HPDE6-E6E7 (cell line): Measurements from ENCODE around the gene PDK2.

Experiments
- DNase-seq: peaks from one replicate; pipeline ENCODE4 v3.0.0; 2011; ENCODE audit warnings: missing footprints; ENCODE audit errors: extremely low spot score

PDK2 gene

DNA sequence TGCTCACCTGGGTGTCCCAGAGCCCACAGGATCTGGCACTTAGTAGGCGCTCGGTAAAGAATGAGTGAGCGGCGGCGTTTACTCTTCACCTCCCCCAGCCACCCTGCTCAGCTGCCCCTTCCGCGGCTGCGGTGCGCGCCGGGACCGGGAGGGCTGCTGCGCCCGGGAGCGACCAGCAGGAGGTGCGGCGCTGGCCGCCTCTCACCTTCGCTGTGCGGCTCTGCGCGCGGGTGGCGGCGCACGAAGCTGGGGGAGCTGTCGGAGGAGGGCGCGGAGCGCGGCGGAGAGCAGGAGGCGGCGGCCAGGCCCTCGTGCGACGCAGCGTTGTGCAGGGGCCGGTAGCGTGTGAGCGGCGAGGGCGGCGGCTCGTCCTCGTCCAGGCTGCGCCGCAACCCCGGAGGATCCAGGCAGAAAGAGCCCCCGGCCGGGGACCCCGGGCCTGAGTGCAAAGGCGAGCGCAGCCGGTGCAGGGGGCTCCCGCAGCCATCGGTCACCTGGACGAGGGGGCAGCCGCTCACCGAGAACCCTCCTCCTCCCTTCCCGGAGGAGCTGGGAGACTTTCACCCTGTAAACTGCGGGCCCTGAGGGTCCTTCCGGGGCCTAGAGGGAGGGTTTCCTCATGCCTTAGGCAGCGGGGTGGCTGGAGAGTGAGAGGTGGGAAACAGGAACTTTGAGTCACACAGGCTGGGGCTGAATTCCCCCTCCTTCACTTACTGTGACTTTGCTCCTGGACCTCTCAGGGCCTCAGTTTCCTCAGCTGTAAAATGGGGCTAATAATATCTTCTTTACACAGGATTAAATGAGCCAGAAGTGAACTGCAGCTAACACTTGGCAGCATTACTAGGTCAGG, 22.3 kb downstream of the PDK2 start:
- peak; percentile 66 for DNase-seq

DNA sequence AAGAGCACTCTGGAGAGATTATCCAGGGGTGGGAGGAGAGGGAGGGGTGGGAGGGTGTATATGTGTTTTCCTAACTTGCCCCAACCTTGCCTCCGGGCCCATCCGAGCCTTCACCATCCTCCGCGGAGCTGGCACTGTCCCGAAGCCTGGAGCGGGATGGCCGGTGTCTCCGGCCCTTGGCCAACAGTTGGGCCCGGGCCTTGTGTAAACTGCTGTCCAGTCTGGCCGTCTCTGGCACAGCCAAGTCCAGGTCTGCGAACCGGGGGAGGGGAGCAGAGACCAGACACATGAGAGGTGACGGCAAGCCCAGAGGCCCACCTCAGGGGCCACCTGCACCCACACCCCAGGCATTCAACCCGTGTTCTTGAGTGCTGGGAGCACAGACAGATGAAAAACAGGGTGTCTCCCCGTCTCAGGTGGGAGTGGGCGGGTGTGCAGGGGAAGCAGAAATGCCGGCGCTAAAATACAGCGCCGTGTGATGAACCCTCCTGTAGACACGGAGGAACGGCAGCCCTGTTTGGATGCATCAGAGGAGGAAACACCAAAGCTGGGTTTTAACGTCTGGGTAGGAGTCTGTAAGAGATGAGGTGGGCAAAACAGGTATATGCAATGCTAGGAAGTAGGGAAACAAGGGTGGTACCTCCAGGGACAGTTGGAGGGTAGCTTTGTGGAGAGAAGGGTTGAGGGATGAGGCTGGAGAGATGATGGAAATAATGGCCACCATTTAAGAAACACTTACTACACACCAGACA, 23.1 kb downstream of the PDK2 start:
- DNase-seq = no peak

DNA sequence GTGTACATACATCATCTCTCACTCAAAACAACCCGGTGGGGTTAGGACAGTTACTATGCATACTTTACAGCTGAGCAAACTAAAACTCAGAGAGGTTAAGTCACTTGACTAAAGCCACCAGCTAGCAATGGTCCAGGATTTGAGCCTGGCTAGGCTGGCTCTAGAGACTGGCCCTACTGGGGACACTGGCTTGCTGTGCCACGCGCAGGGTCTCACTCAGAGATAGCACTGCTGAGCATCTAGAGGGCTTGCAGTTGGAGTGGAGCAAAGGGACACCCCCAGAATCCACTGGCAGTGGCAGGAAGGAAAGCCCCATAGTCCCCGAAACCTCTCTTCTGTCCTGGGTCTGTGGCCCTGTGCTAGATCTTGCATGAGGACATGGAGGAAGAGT, 23.7 kb downstream of the PDK2 start:
- no peak for DNase-seq

DNA sequence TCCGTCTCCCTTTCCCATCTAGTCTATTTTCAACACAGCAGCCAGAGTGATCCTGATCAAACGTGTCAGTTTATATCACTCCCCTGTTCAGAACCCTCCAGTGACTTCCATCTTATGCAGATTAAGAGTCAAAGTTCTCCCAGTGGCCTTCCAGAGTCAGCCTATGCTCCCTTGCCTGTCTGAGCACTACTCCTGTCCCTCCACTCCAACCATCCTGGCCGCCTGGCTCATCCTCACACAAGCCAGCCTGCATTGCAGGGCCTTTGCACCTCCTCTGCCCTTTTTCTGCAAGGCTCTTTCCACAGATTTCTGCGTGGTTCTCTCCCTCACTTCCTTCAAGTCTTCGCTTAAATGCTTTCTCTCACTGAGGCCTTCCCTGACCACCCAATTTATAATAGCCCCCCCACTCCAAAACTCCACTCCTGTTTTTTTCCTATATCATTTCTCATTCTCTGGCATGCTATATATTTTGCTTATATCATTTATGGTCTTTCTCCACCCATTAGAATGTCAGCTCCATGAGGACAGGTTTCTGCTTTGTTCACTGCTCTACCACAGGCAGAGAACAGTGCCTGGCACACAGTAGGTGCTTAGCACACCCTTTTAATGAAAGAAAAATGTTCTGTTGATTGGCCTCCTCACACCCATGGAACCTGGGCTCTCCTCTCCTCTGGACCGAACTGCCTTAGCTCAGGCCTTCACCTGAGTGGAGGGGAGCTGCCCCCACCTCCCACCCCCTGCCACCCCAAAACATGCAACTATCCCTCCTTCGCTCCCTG, 25.5 kb downstream of the PDK2 start:
- no peak for DNase-seq

DNA sequence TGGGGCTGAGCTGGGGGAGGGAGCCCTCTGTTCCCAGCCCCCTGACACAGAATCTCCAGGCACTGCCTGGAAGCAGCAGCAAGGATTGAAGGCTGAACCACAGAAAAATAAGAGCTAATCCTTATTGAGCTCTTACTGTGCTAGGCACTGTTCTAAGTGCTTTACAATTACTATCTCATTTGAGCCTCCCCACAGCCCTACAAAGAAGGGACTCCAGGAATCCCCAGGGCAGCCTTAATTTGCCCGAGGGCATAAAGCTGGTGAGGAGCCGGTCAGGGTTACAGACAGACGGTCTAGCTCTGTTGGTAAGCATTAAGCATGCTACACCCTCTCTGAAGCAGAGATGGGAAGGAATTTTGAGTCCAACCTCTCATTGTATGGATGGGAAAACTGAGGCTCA, 27.8 kb downstream of the PDK2 start:
- DNase-seq = no peak

DNA sequence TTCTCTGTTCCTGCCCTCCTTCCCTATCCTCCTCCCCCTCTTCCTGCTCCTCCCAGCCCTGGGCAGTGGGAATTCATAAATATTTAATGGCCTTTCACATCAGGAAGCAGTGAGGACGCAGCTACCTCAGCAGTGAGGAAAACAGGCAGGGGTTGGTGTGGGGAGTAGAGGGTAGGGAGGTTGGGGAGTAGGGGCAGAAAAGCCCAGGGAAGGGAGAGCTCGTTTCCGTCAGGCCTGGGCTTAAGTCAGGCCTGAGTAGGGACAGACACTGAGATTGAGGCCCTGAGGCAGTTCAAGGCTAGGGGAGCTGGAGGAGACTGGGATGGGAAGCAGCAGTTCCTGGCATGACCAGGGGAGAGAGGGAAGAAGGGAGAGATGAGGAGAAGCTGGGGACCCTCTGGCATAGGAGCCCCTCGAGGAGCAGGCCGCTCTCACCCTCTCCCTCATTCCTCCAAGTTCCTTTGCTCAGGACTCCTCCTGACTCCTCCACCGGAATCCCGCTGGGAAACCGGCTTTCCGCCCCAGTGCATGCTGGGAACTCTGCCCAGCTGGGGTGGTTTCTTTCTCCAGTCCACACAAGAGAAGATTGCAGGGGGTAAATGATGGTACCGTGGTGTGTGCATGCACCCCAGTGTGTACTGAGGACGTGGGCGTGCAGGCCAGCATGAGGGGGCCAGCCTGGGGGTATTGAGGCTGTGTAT, 28.6 kb downstream of the PDK2 start:
- no peak for DNase-seq

DNA sequence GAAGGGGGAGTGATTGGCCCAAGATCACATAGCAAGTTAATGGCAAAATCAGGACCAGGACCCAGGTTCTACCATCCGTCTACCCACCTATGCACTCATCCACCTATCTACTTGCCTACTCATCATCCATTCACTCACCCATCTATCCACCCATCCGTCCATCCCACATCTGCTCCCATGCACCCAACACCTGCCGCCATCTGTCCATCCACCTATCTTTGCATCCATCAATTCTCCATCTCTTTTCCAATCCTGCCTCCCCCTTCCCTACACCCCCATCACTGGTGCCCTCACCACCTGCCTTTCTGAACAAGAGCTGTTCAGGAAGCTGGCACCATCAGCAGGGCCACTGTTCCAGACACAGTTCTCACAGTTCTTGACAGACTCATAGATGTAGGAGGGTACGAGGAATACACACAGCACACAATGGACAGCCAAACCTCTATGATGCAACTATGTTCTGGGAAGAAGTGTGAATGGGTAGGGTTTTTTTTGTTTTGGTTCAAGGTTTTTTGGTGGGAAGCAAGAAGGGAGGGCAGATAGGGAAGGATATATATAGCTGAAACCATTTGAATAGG, 30.4 kb downstream of the PDK2 start:
- DNase-seq = no peak

DNA sequence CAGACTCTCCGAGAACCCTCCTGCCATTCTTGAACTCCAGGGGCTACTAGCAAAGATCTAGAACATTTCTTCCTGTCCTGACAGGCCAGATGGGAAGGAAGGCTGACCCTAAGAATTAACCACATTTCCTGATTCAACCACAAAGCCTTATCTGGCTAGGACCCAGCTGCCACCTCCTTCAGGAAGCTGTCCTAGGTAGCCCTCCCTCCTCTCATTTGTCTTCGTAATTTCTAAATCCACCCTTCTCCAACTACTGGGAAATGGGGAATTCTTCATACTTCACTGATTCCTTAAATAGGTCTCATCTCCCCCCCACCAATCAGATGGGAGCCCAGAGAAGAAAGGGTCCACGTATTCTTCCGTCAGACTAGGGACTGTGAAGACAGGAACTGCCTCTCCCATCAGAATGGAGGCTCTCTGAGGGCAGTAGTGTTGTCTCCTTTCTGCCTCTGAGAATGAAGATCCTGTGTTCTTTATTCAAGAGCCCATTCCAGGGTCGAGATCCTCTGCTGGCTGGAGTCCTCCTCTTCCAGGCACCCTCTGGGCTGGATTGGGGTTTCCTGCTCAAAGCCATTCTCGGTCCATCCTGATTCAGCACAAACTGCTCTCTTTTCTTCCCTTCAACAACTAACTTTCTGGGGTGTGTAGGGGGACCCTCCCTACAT, 32.7 kb downstream of the PDK2 start:
- DNase-seq = no peak

DNA sequence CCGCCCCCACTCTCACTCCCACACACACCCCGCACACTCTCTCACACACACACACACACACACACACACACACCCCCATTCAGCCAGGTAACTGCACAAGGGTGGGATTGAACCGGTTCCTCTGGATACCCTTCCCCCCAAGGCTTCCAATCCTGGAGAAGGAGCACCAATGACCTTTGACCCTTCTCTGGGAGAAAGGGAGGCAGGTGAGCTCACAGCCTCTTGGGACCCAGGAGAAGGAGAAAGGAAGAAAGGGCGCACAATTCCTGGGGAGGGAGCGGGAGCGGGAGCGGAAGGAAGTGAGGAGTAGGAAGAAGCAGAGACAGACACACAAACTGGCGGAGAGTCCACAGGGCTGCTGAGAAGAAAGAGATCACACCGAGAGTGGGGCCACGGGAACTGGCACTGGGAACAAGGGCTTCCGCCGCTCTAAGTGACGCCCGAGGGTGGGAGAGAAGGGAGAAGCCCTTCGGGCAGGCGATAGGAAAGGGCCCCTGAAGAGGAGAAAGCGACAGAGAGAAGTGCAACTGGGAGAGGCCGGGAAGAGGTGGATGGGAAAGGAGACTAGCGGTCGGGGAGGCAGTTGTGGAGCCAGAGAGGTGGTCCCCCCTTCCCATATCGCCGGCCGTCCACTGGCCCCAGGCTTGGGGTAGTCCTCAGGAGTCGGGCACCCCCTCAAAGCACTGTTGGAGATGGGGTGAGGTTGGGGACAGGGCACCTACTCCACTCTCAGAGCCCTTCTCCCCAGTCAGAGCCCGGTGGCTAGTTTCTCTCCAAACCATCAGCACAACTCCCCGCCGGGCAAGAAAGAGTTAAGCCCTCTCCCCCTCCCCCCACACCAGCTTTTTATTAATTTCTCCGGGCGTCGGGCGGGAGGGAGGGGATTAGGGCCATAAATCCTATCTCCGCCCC, 33.5 kb downstream of the PDK2 start:
- DNase-seq = no peak

DNA sequence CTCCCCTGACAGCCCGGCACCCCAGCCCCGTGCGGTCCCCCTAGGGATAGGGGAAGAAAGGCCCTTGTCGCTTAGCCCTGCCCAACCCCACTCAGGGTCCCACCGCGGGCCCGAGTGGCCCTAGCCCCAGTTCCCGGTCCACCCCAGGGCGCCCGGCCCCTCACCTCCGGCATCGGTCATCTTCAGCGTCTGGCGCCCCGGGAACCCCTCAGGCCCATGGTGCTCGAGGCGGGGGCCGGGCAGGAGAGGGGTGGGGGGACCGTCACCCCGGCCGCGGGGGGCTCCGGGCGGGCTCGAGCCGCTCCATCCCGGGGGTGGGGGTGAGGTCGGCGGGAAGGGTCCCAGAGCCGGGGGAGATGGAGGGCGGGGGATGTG, 34.2 kb downstream of the PDK2 start:
- no peak for DNase-seq

DNA sequence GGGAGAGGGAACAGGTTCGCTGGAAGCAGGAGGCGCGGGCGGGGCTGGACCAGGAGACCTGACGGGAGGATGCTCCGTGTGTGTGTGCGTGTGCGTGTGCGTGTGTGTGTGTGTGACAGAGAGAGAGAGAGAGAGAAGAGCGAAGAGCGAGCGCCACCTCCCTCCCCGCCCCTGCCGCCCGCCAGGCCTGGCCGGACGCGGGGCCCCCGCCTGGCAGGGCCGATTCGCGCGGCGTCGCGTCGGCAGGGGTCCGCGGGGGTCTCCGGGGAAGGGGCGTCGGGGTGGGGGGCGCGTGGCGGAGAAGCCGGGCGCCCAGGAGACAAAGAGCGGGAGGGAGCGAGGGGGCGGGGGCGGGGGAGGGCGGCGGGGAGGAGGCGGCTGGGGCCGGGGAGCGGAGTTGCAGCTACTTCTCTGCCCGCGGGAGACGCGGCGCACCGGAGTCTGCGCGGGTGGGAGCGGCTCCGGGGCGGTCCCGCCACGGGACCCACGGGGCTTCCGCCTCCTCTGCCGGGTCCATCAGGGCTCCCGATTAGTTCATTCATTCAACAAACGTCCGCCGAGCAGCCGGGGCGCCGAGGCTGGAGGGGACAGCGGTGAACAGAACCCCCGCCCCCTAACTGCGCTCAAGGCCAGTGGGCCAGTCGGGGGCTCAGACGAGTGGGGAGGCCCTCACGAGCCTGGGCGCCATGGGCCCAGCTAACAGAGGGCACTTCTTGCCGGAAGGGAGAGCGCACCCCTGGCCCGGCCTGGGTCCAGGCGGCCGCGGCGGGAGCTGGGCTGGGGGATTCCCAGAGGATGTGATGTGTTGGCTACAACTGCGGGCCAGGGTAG, 34.8 kb downstream of the PDK2 start, which contains the start of gene SAMD14:
SAMD14 (minus strand) TSS at position 433 of the 831 bp plus-strand sequence. CDS start 5,201 bp downstream, outside the sequence.
- no peak for DNase-seq

DNA sequence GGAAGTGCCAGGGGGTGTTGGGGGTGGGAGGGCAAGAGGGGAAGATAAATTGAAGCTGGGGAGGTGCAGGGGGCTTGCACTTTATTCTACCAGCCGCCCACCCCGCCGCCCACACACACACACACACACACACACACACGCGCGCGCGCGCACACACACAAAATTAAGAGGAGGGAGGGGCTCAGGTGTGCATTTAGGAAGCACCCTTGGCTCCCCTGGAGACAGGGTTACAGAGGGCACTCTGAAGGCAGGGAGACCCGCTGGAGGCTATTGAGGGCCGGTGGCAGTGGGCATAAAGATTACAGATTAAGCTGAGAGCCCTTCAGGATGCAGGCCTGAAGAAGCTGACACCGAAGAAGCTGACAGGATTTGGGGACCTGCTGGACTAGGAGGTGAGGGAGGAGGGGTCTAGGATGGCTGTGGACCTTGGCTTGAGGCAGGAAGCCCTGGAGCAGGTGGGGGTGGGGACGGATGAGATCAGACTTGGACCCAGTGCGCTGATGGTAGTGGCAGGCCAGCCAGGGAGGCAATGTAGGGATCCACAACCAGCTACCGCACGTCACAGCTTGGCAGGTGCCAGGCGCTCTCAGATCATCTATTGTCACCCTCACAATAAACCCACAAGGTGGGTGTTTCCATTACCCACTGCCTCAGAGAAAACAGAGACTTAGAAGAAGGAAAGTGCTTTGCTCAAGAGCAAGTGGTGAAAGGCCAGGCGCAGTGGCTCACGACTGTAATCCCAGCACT, 35.6 kb downstream of the PDK2 start:
- DNase-seq = no peak

DNA sequence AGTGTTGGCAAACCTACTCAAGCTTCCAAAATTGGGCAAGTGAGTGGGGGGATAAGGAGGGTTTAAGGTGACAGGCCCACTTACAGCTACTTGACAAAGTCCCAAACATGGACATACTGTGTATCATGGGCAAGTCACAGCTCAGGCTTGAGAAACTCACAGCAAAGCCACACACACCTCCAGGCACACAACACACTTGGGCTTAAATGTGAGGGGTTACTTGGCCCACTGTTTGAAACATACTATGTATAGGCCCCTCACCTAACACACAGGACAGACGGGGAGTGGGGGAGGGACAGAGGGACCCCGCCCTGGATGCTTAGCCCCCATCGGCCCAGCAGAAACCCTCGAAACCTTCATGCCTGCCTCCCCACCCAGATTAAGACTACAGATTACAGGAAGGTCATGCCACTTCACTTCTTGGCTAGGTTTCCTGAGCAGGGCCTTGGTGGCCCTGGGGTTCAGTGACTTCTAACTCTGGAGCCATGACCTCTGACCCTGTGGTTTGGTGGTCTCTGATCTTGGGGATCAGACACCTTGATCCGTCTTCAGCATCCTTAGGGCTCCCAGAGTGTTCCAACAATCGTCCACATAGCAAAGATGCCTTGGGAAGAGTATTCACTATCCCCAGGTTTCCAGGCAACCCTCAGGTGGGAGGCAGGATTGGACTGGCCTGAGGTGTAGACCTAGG, 37.1 kb downstream of the PDK2 start:
- no peak for DNase-seq

DNA sequence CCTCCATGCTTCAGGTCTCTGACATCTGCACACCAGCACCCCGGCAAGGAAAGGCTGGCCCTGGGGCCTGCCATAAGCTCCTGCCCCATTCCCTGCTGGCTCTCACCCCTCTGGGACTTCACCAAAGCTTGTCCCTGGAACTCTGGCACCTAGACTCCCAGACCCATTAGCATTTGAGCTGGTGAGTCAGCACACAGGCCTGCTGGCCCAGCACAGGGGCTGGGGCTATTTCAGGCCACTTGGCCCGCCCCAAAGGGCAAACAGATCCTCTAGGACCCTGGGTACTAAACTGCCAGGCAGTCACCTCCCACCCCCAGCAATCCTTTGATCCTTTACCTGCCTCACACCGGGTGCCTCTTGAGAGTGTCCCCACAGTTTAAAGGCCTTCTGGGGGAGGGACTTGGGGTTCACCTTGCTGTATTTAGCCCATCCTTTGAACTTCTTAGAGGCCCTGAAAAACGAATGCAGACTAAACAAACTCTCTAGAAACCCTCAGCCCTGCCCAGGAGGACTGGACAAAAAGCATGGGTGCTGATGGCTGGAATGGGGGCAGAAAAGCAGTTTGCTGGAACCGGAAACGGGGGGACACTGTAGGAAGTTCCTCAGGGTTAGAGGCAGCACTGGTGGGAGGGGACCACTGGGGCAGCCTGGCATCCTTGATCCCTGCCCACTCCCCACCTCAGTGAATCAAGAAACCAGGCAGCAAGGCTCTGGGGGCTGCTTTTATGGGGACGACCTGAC, 38.0 kb downstream of the PDK2 start:
- no peak for DNase-seq

DNA sequence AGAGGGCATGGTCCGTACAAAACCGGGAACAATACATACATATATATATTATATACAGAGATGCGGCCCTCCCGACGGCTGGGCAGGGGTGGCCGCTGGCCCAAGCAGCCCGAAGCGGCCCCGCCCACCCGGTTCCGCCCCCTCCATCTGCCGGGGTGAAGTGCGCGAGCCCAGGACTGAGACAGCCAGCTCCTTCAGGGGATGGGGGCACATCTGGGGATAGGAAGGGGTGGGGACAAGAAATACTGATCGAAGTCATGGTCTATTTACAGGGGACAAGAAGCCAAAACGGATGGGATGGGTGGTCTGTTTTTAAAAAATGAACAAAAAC, 38.6 kb downstream of the PDK2 start:
- DNase-seq = no peak

DNA sequence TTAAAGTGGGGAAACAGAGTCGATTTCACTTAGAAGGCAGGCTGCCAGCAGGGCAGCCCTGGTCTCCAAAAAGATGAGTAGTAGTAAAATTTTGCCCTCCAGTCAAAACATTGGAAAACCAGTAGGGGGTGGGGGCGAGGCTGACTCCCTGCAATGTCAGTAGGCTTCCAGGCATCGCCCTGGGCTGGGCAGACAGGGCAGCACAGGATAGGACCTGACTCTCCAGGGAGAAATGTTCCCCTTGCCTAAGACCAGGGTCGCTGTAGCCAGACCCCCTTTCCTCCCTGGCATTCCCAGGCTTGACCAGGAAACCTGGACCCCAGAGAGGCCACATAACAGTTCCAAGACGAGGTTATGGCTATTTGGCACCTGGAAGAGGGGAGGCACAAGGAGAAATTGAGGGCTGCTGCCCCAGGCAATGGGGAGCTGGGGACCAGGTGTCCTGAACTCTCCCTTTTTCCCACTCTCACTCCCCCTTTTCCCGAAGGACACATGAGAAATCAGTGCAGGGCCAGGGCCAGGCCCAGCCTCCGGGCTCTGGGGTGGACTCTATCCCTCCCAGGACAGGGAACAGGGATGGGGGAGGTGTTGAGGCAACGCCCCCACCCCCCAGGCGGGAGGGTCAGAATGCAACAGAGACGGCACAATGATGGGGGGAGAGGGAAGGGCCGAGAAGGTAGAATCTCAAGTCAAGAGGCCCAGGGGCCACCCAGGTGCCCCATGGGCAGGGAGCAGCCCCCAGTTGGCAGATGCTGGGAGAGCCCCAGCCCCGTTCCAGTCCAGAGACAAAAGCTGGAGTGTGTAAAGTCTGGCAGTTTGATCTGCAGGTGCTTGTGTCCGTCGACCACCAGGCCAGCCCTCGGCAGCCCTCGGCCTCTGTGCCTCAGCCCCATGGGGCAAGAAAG, 39.3 kb downstream of the PDK2 start:
- no peak for DNase-seq
